GM23338 (cell line): ENCODE measurements around the gene UBE2G1.

ENCODE experiments used
- CREB1 ChIP-seq: fragments of 250-450 bp; sonication (Bioruptor Pico); IDR thresholded peaks from 2 replicates; pipeline ENCODE4 v1.5.0; 2020; ENCODE audit warnings: low read depth, mild to moderate bottlenecking, moderate library complexity
- EZH2 ChIP-seq: fragments of 200-600 bp; sonication (generic); IDR thresholded peaks from one replicate; pipeline ENCODE4 v1.8.0; 2017; ENCODE audit warnings: antibody characterized with exemption, mild to moderate bottlenecking, low read depth; ENCODE audit not compliant: unreplicated experiment
- EZH2phosphoT487 ChIP-seq: fragments of 200-600 bp; sonication (generic); IDR thresholded peaks from one replicate; pipeline ENCODE4 v1.8.1; 2018; ENCODE audit warnings: antibody characterized with exemption; ENCODE audit not compliant: unreplicated experiment
- POLR2AphosphoS5 ChIP-seq: IDR thresholded peaks from 2 replicates; pipeline ENCODE4 v1.6.1; 2016; ENCODE audit warnings: antibody characterized with exemption, low read depth
- ZNF331 ChIP-seq: fragments of 250-450 bp; sonication (Bioruptor Pico); IDR thresholded peaks from 2 replicates; pipeline ENCODE4 v1.5.0; 2020; ENCODE audit warnings: low read depth, mild to moderate bottlenecking, moderate library complexity
- TF ChIP-seq, protein P1 (sequence below), 2 experiments: fragments of 200-600 bp in 1 of 2; sonication (generic) in 1 of 2; conservative IDR thresholded peaks; 2 replicates each; pipeline versions ENCODE4 v1.5.1 to v1.6.1; 2016 to 2017; ENCODE audit warnings: antibody characterized with exemption in 2 of 2, low read depth in 2 of 2, mild to moderate bottlenecking in 2 of 2, moderate library complexity in 1 of 2
- TF ChIP-seq, protein P2 (sequence below): IDR thresholded peaks from one replicate; pipeline ENCODE4 v1.6.1; 2018; ENCODE audit warnings: antibody characterized with exemption; ENCODE audit not compliant: unreplicated experiment

DNA sequence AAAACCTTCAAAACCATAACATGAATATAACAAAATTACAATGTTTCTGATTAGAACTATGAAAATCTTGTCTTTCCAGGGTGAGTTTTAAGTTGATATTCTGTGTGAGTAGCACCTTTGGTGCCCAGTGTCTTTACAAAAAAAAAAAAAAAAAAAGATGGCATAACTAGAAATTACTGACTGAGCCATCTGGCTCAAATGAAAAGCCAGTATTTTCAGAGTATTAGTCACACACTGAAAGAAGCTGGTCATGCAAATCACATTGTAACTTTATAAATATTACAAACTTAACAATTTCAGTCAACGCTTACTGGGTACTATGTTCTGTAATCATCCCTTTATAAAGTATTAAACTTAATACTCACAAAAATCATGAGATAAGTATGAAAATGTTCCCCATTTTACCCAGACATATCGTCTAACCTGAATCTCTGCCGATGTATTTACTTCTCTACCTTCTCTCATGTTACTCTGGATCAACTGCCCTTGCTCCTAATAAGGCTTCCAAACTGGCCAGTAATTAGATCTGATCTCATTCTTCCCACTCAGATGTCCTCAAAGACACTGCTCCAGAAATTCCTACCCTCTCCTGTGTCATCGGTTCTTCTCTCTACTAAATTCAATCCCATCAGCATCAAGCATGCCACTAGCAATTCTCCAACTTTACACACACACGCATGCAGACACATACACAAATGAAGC, 25.4 kb downstream of the UBE2G1 start:
- TF ChIP-seq, protein P1, sequence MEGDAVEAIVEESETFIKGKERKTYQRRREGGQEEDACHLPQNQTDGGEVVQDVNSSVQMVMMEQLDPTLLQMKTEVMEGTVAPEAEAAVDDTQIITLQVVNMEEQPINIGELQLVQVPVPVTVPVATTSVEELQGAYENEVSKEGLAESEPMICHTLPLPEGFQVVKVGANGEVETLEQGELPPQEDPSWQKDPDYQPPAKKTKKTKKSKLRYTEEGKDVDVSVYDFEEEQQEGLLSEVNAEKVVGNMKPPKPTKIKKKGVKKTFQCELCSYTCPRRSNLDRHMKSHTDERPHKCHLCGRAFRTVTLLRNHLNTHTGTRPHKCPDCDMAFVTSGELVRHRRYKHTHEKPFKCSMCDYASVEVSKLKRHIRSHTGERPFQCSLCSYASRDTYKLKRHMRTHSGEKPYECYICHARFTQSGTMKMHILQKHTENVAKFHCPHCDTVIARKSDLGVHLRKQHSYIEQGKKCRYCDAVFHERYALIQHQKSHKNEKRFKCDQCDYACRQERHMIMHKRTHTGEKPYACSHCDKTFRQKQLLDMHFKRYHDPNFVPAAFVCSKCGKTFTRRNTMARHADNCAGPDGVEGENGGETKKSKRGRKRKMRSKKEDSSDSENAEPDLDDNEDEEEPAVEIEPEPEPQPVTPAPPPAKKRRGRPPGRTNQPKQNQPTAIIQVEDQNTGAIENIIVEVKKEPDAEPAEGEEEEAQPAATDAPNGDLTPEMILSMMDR (conservative IDR thresholded peaks at IDR 0.05; ENCODE audit: low read depth in 2 of 2) = no peak
- no peak for TF ChIP-seq EZH2phosphoT487
- no peak for TF ChIP-seq POLR2AphosphoS5
- TF ChIP-seq, protein P2, sequence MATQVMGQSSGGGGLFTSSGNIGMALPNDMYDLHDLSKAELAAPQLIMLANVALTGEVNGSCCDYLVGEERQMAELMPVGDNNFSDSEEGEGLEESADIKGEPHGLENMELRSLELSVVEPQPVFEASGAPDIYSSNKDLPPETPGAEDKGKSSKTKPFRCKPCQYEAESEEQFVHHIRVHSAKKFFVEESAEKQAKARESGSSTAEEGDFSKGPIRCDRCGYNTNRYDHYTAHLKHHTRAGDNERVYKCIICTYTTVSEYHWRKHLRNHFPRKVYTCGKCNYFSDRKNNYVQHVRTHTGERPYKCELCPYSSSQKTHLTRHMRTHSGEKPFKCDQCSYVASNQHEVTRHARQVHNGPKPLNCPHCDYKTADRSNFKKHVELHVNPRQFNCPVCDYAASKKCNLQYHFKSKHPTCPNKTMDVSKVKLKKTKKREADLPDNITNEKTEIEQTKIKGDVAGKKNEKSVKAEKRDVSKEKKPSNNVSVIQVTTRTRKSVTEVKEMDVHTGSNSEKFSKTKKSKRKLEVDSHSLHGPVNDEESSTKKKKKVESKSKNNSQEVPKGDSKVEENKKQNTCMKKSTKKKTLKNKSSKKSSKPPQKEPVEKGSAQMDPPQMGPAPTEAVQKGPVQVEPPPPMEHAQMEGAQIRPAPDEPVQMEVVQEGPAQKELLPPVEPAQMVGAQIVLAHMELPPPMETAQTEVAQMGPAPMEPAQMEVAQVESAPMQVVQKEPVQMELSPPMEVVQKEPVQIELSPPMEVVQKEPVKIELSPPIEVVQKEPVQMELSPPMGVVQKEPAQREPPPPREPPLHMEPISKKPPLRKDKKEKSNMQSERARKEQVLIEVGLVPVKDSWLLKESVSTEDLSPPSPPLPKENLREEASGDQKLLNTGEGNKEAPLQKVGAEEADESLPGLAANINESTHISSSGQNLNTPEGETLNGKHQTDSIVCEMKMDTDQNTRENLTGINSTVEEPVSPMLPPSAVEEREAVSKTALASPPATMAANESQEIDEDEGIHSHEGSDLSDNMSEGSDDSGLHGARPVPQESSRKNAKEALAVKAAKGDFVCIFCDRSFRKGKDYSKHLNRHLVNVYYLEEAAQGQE = no peak
- no peak for TF ChIP-seq ZNF331 (CRISPR knock-in tag)
- no peak for TF ChIP-seq EZH2
- no peak for TF ChIP-seq CREB1 (CRISPR knock-in tag)
